NOMO-1 treated with DMSO at 0.1 percent for 48 hours (cell line): ENCODE measurements around the gene STMN3.
"Not testable (repeated sequence)": the region's sequence is repeated elsewhere in the genome, so short reads cannot be mapped to it uniquely, and the experiment has no call there.

Experiments used
- DNase-seq: peaks from one replicate; lab custom pipeline; 2025; ENCODE audit not compliant: unreplicated experiment; lab: John Stamatoyannopoulos, UW

The STMN3 gene

GRCh38 chr20:63639093-63639975, 13.9 kb downstream of the STMN3 start:
- DNase-seq = no peak

DNA sequence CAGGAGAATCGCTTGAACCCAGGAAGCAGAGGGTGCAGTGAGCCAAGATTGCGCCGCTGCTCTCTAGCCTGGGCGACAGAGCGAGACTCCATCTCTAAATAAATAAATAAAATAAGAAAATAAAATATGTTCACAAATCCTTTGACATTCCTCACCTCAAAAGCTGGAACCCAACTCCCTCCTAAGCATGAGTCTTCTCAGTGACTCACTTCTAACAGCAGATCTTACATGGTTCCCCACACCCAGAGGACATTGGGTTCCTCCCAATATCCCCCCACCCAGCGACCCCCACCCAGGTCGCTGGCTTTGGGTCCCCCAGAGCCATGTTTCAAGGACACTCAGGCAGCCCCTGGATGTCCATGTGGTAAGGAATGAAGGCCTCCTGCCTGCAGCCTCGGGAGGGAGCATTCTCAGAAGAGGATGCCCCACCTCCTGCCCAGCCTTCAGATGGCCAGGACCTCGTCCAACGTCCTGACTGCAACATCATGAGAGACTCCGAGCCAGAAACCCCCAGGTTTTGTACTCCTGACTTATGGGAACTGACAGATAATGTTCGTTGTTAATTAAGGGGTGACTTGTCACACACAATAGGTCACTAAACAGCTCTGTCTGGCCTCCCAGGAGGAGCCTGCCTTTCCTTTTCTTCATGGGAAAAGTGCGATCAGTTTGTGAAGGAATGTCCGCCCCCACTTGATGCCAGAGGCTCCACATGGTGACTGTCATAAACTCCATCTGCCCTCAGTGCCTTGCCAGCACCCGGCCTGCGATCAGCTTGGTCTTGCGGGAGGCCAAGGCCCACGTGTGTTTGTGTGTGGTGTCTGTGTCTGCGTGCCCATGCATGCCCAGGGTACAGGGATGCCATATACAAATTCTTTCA, 16.2 kb downstream of the STMN3 start:
- DNase-seq = no peak

DNA sequence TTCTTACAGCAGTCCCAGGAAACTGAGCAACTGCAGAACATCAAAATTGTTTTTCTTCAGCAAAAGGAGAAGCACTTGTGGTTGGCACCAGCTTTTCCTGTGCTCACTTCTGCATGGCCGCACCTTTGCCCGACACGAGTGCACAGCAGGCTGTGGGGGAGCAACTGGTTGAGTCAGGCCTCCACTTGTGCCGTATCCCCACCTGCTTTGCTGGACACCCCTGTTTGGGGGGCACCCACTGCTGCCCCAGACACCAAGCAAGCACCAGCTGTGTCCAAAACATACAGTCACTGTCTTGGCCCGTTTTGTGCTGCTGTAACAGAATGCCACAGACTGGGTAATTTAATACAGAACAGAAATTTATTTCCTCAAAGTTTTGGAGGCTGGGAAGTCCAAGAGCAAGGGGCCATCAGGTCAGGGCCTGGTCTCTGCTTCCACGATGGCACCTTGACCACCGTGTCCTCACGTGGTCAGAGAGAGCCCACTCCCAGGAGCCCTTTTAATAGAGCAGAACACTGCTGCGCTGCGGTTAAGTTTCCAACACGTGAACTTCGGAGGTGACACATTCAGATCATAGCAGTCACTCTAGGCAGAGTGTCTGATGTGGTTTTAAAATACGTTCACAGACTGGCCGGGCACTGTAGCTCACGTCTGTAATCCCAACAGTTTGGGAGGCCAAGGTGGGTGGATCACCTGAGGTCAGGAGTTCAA, 17.6 kb downstream of the STMN3 start:
- peak; percentile 83 for DNase-seq

DNA sequence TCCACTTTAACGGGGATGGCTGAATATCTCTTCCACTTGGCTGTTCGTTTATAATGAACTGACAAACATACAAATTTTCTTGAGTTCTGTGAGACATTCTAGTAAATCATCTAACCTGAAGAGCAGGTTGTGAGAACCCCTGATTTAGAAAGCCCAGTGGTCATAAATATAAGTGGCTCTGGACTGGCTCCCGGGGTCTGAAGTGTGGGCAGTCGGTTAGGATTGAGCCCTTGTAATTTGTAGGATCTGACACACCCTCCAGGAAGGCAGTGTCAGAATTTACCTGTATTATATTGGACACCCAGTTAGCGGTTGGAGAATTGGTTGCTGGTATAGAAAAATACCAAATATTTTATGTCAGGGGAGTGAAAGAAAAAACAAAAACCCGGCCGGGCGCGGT, 19.5 kb downstream of the STMN3 start:
- DNase-seq = no peak

- not testable (repeated sequence) for DNase-seq
Observed at GRCh38 chr20:63631426-63631825, 21.8 kb downstream of the STMN3 start.

DNA sequence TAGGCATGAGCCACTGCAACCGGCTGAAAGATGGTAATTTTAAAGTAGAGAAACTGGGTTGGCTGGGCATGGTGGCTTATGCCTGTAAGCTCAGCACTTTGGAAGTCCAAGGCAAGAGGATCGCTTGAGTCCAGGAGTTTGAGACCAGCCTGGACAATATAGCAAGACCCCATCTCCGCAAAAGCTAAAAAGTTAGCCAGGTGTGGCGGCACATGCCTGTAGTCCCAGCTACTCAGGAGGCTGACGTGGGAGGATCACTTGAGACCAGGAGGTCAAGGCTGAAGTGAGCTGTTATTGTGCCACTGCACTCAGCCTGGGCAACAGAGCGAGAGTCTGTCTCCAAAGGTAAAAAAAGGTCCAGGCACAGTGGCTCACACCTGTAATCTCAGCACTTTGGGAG, 22.3 kb downstream of the STMN3 start:
- DNase-seq = not testable (repeated sequence)

GRCh38 chr20:63628246-63628975, 24.8 kb downstream of the STMN3 start:
- peak; percentile 71 for DNase-seq

DNA sequence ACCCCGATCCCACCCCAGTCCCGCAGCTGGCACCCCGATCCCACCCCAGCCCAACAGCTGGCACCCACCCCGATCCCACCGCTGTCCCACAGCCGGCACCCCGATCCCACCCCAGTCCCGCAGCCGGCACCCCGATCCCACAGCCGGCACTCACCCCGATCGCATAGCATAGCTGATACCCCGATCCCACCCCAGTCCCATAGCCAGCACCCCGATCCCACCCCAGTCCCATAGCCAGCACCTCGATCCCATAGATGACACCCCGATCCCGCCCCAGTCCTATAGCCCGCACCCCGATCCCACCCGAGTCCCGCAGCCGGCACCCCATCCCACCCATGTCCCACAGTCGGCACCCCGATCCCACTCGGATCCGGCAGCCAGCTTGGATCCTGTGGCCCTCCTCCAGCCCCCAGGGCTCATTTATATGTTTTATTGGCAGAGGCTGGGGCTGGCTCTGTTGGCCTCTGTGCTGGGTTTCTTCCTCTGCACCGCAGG, 25.4 kb downstream of the STMN3 start:
- DNase-seq = no peak

DNA sequence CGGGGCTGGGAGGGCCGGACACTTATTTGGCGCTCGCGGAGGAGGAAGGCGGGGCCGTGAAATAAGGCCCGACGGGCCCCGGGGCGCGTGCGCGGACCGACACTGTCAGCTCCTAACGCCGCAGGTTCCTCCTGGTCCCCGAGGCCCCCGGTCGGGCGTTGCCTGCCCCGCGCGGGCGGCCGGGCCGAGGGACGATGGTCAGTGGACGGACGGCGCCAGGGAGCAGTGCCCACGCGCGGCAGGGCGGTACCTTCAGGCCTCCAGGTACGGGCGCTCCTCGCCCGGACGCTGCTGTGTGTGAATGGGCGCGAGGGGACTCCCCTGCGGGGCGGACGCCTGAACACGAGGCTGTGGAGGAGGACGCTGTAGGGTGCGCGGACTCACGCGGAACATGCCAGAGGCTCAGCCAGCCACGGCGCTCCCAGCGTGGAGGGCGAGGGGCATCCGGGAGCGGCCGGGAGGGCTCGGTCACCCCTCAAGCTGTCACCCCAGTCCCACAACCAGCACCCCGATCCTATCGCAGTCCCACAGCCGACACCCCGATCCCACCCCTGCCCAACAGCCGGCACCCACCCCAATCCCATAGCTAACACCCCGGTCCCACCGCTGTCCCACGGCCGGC, 26.0 kb downstream of the STMN3 start:
- peak; percentile 85 for DNase-seq

DNA sequence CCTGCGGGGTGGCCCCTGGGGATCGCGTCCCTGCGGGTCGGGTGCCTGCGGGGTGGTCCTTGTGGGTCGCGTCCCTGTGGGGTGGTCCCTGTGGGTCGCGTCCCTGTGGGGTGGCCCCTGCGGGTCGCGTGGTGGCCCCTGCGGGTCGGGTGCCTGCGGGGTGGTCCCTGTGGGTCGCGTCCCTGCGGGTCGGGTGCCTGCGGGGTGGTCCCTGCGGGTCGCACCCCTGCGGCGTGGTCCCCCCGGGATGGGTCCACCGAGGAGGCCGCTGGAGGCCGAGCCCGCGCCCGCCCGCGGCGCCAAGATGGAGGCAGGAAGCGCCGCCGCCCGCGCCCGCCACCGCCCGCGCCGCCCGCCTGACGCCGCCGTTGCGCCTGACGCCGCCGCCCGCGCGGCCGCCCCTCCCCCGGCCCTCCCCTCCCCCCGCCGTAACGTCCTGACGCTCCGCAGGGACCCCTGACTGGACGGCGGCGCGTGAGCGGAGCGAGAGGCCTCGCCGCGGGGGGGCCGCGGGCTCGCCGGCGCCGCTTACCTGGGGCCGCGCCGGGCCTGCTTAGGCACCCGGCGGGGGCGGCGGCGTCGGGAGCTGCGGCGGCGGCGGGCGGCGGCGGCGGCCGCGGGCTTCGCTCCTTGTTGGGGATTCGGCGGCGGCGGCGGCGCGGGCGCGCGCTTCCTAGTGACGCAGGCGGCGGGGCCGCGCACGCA, 26.6 kb downstream of the STMN3 start, which contains the start of gene GMEB2:
Gene GMEB2, minus strand, starts transcription at position 678 of the 705 bp plus-strand sequence. CDS start 7,704 bp downstream, outside the sequence.
- peak; percentile 67 for DNase-seq

- DNase-seq = no peak
Observed at GRCh38 chr20:63625771-63626423, 27.3 kb downstream of the STMN3 start.

GRCh38 chr20:63624486-63624885, 28.7 kb downstream of the STMN3 start:
- DNase-seq = peak; percentile 37

DNA sequence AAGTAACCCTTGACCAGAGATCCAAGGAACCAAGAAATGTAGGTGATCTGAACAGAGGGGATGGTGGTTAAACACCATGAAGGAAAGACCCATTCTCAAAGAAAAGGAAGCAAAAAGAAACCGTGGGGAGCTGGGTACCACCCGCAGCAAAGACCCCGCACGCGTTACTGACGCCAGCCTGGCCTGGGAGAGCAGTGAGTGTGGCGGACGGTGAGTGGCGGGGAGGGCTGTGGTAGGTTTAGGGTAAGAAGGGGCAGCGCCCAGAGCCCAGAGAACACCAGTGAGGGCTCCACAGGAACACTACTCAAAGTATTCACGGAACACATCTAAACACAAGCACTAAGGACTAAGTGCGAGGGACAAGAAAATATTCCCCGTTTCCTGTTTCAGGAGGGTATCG, 30.5 kb downstream of the STMN3 start:
- DNase-seq = no peak

- DNase-seq = no peak
Observed at GRCh38 chr20:63622096-63622495, 31.1 kb downstream of the STMN3 start.

DNA sequence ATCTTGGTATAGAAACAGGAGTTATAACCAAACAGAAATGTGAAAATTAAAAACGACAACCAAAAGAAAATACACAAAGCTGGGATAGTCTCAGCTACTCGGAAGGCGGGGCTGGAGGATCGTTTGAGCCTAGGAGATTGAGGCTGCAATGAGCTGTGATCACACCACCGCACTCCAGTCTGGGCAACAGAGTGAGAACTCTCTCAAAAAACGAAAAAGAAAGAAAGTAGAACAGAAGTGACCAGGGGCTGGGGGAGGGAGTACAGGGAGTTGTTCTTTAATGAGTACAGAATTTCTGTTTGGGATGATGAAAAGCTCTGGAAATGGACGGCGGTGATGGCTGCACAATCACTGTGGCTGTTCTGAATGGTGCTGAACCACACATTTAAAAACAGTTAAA, 32.2 kb downstream of the STMN3 start:
- no peak for DNase-seq

DNA sequence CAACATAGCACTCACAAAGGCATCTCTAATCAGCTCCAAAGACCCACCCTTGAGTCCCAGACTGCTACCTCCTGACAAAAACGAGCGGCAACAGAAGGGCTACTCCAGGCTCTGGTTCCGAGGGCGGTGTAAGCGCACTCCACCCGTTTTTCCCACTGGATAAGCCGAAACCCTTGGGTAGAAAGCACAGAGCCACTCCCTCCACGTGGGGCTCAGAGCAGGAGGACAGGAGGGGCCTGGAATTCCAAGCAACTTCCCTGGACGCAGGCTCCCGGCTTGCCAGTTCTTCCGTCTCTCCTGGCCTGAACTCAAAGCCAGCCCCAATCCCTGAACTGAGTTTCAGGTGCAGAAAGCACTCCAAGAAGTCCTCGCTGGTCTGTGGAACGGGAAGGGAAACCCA, 33.7 kb downstream of the STMN3 start:
- DNase-seq = no peak

- DNase-seq = no peak
Observed at GRCh38 chr20:63619086-63619485, 34.1 kb downstream of the STMN3 start.

GRCh38 chr20:63618291-63618980, 34.8 kb downstream of the STMN3 start:
- DNase-seq = no peak
